HepG2 (cell line): ENCODE measurements around the gene ANAPC2. TPM values are rescaled to one million over a fixed set of nuclear protein-coding genes. Genes with fewer than 3 reads are reported as not detected.

ENCODE experiments used
- BATF2 ChIP-seq: sonication (generic); formaldehyde crosslinking; IDR thresholded peaks from 2 replicates; pipeline ENCODE4 v1.8.0; 2022; ENCODE audit warnings: mild to moderate bottlenecking, missing genetic modification reagents, moderate library complexity
- DDIT3 ChIP-seq: sonication (generic); formaldehyde crosslinking; IDR thresholded peaks from 2 replicates; pipeline ENCODE4 v1.4.0; 2020; ENCODE audit warnings: mild to moderate bottlenecking, missing genetic modification reagents
- DMTF1 ChIP-seq: sonication (generic); formaldehyde crosslinking; IDR thresholded peaks from 2 replicates; pipeline ENCODE4 v1.4.0; 2020; ENCODE audit warnings: mild to moderate bottlenecking, missing genetic modification reagents
- EZH2 ChIP-seq: conservative IDR thresholded peaks from 2 replicates; pipeline ENCODE4 v1.6.1; 2012; ENCODE audit warnings: mild to moderate bottlenecking, low read depth, low read length, moderate library complexity
- GLI4 ChIP-seq: sonication (generic); formaldehyde crosslinking; IDR thresholded peaks from 2 replicates; pipeline ENCODE4 v1.5.1; 2020; ENCODE audit warnings: missing genetic modification reagents, mild to moderate bottlenecking, moderate library complexity, borderline replicate concordance
- HMGA1 ChIP-seq: sonication (generic); formaldehyde crosslinking; conservative IDR thresholded peaks from 2 replicates; pipeline ENCODE4 v1.4.0; 2020; ENCODE audit warnings: missing genetic modification reagents
- ISX ChIP-seq: sonication (generic); formaldehyde crosslinking; conservative IDR thresholded peaks from 2 replicates; pipeline ENCODE4 v1.5.0; 2020; ENCODE audit warnings: missing genetic modification reagents
- KLF6 ChIP-seq: IDR thresholded peaks from 2 replicates; pipeline ENCODE4 v1.8.0; 2016; ENCODE audit warnings: missing biosample characterization, missing genetic modification reagents
- MTA3 ChIP-seq: sonication (generic); formaldehyde crosslinking; IDR thresholded peaks from 2 replicates; pipeline ENCODE4 v1.4.0; 2020; ENCODE audit warnings: missing genetic modification reagents
- NFE2L1 ChIP-seq: sonication (generic); formaldehyde crosslinking; IDR thresholded peaks from 2 replicates; pipeline ENCODE4 v1.4.0; 2020; ENCODE audit warnings: missing genetic modification reagents, mild to moderate bottlenecking, borderline replicate concordance
- RBM22 ChIP-seq: fragments of 200-400 bp; formaldehyde crosslinking; optimal IDR thresholded peaks from 2 replicates; pipeline ENCODE3; 2017; ENCODE audit warnings: mild to moderate bottlenecking, low read length, moderate library complexity
- SIX4 ChIP-seq: sonication (generic); formaldehyde crosslinking; IDR thresholded peaks from 2 replicates; pipeline ENCODE4 v1.4.0; 2020; ENCODE audit warnings: missing genetic modification reagents
- ZNF160 ChIP-seq: sonication (generic); formaldehyde crosslinking; IDR thresholded peaks from 2 replicates; pipeline ENCODE4 v1.8.0; 2022; ENCODE audit warnings: mild to moderate bottlenecking, inconsistent platforms, missing genetic modification reagents
- ZNF484 ChIP-seq: sonication (generic); formaldehyde crosslinking; IDR thresholded peaks from 2 replicates; pipeline ENCODE4 v1.5.1; 2020; ENCODE audit warnings: mild to moderate bottlenecking, low read depth, missing genetic modification reagents, borderline replicate concordance
- ZNF616 ChIP-seq: sonication (generic); formaldehyde crosslinking; IDR thresholded peaks from 2 replicates; pipeline ENCODE4 v1.5.0; 2020; ENCODE audit warnings: low read depth, mild to moderate bottlenecking, missing genetic modification reagents
- ZNF761 ChIP-seq: sonication (generic); formaldehyde crosslinking; conservative IDR thresholded peaks from 2 replicates; pipeline ENCODE4 v1.4.0; 2020; ENCODE audit warnings: mild to moderate bottlenecking, missing genetic modification reagents
- ZNF83 ChIP-seq: sonication (generic); formaldehyde crosslinking; IDR thresholded peaks from 2 replicates; pipeline ENCODE4 v1.4.0; 2020; ENCODE audit warnings: missing genetic modification reagents, mild to moderate bottlenecking, borderline replicate concordance
- ZNF879 ChIP-seq: sonication (generic); formaldehyde crosslinking; IDR thresholded peaks from 2 replicates; pipeline ENCODE4 v1.8.1; 2023; ENCODE audit warnings: missing genetic modification reagents
- ZSCAN30 ChIP-seq: sonication (generic); formaldehyde crosslinking; IDR thresholded peaks from 2 replicates; pipeline ENCODE4 v1.5.0; 2020; ENCODE audit warnings: mild to moderate bottlenecking, missing genetic modification reagents
- ZXDC ChIP-seq: sonication (generic); formaldehyde crosslinking; IDR thresholded peaks from 2 replicates; pipeline ENCODE4 v1.5.0; 2020; ENCODE audit warnings: mild to moderate bottlenecking, missing genetic modification reagents
- polyA plus RNA-seq, 8 experiments: library from polyadenylated mRNA; depleted of rRNA in 3 of 8; stranded (reverse) in 7 of 8; unstranded in 1 of 8; fragments of >200 nt; fragmentation: Illumina TruSeq in 4 of 8; extraction: Trizol in 4 of 8; gene quantifications; 2 replicates each; pipeline versions ENCODE4 v1.2.1 to v1.2.3, GENCODE V29; 2011 to 2016; ENCODE audit warnings: low read depth in 4 of 8, missing spikeins in 1 of 8, mixed read lengths in 1 of 8; ENCODE audit not compliant: insufficient read depth in 1 of 8
- total RNA-seq, 5 experiments: library from RNA; depleted of rRNA; stranded (reverse); fragments of >200 nt; fragmentation: Illumina TruSeq; extraction: Trizol; gene quantifications; 2 replicates each; pipeline ENCODE4 v1.2.3, GENCODE V29; 2016; ENCODE audit warnings: low read depth in 1 of 5
- TF ChIP-seq, protein P1 (sequence below): IDR thresholded peaks from 2 replicates; pipeline ENCODE4 v1.6.1; 2016; ENCODE audit warnings: mild to moderate bottlenecking, missing biosample characterization, missing genetic modification reagents
- TF ChIP-seq, protein P2 (sequence below): sonication (generic); IDR thresholded peaks from 2 replicates; pipeline ENCODE4 v1.6.1; 2016; ENCODE audit warnings: low read depth, borderline replicate concordance

The ANAPC2 gene
- total and polyA plus RNA-seq, 2 of the 13 experiments (the other 11 are each of a cell fraction or from before 2014, with no cell fraction given), result 12.3 to 15.4 TPM

GRCh38 chr9:137217276-137218211 lies 29.2 kb upstream of the ANAPC2 start (continued):
- TF ChIP-seq ZNF879 (CRISPR knock-in tag) (no peak), ZNF83 (CRISPR knock-in tag) (no peak), GLI4 (peak; percentile 69; the same call in 1 of the 2 replicates), ISX (CRISPR knock-in tag) (no peak), ZSCAN30 (no peak), NFE2L1 (no peak), BATF2 (CRISPR knock-in tag) (no peak), EZH2 (no peak), MTA3 (CRISPR knock-in tag) (no peak), DDIT3 (CRISPR knock-in tag) (no peak), ZNF160 (no peak), KLF6 (CRISPR knock-in tag) (no peak), RBM22 (no peak), ZNF484 (CRISPR knock-in tag) (no peak), DMTF1 (no peak), SIX4 (CRISPR knock-in tag) (no peak), HMGA1 (CRISPR knock-in tag) (no peak), ZNF616 (no peak), ZNF761 (CRISPR knock-in tag) (peak; percentile 53; the same call in 1 of the 2 replicates), ZXDC (CRISPR knock-in tag) (no peak)
- TF ChIP-seq, protein P1, sequence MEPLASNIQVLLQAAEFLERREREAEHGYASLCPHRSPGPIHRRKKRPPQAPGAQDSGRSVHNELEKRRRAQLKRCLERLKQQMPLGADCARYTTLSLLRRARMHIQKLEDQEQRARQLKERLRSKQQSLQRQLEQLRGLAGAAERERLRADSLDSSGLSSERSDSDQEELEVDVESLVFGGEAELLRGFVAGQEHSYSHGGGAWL (CRISPR knock-in tag), result peak; percentile 55; the same call in 1 of the 2 replicates
- TF ChIP-seq, protein P2, sequence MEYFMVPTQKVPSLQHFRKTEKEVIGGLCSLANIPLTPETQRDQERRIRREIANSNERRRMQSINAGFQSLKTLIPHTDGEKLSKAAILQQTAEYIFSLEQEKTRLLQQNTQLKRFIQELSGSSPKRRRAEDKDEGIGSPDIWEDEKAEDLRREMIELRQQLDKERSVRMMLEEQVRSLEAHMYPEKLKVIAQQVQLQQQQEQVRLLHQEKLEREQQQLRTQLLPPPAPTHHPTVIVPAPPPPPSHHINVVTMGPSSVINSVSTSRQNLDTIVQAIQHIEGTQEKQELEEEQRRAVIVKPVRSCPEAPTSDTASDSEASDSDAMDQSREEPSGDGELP, result peak; percentile 11; the same call in 1 of the 2 replicates
